Astrocyte of the spinal cord (primary cell): ENCODE results near the gene STRC.
"Not testable (repeated sequence)": the region's sequence is repeated elsewhere in the genome, so short reads cannot be mapped to it uniquely, and the experiment has no call there.

Source experiments
- DNase-seq: peaks from one replicate; pipeline ENCODE4 v3.0.0; 2011; ENCODE audit warnings: low read depth, low spot score
- H3K4me3 ChIP-seq: 2 replicates; pipeline ENCODE4 v1.5.1; 2011; ENCODE audit warnings: low read depth, mild to moderate bottlenecking, low read length, moderate library complexity
- in situ Hi-C: cut with HindIII; loops from 2 replicates; pipeline ENCODE4 v1.10.0; 2017; ENCODE audit warnings: low sequenced_read_pairs
- TF ChIP-seq, protein P1 (sequence below): IDR thresholded peaks from 2 replicates; pipeline ENCODE4 v1.5.1; 2012; ENCODE audit warnings: low read depth, mild to moderate bottlenecking, low read length, inconsistent platforms

The STRC gene

DNA sequence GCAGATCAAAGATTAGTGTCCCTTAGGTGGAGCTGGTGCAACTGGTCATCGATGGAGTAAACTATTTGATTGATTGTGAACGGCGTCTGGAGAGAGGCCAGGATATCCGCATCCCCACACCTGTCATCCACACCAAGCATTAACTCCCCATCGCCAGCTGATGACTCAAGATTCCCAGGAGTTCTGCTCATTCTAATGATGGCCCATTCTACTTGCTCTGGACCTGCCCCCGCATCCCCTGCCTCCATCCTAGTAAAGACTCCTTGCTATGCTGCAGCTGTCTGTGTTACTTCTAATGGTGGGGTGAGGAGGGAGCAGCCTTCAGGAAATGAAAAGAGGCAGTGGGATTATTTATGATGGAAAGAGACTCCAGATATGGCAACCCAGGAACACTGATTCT lies 19.5 kb downstream of the STRC start:
- DNase-seq, in situ Hi-C loops, H3K4me3 ChIP-seq: not testable (repeated sequence)

DNA sequence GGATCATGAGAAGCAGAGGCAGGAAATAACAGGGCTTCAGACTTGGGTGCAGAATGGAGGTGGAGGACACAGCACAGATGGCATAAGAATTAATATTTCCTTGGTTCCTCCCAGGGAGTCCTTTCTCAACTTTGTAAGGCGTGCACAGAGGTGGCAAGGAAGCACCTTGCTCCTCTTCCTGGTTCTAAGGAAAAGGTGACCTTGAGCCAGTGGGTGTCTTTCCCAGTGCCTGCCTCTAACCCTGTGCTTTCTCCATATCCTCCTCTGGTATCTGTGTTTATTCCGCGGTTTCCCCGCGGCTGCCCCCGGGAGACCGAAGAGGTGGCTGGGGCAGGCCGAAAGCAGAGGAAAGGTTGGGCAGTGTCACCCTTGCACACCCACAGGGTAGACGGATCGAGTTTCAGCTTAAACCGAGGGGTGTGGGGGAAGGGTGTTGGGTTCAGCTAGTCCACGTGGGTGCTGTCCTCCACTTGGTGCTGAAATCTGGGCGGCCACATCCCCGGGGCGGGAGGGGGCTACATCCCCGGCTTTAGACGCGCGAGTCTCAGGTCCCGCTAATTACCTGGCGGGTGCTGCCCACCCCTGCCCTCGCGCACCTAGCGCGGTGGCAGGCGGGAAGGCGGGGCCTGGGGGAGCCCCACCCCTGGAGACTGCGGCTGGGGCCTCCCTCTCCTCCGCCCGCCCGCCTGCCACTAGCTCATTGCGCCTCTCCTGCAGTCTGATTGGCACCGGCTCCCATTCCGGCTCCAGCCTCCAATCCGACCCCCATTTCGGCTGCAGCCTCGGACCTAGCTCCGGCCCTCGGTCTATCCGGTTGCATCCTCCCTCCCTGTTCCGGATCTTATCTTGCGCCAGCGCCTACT lies 25.0 kb downstream of the STRC start, which contains the start of gene CKMT1B:
Gene CKMT1B (plus strand): TSS at position 700 of the 863 bp plus-strand sequence. CDS start 192 bp downstream, outside the sequence.
- in situ Hi-C loops, DNase-seq: not testable (repeated sequence)

DNA sequence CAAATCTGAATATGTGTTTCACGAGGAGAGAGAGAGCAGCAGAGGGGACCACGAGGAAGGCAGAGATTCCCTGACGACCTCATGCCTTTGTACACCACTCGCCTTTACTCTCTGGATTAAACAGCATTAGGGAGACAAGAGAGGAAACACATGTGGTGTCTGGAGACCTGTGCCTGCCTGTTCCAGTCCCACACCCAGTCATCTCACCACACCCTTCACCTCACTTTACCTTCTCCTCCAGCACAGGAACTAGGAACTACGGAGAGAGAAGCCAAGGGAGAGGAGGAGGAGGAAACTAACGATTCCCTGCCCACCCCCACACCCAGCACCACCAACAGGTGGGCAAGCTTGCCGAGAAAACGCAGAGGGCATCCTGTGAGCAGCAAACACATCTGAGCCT lies 25.8 kb downstream of the STRC start:
- H3K4me3 ChIP-seq, DNase-seq, in situ Hi-C loops: not testable (repeated sequence)

More for the DNA sequence above, 25.0 kb downstream of the STRC start, which contains the start of gene CKMT1B:
- H3K4me3 ChIP-seq, result not testable (repeated sequence)

DNA sequence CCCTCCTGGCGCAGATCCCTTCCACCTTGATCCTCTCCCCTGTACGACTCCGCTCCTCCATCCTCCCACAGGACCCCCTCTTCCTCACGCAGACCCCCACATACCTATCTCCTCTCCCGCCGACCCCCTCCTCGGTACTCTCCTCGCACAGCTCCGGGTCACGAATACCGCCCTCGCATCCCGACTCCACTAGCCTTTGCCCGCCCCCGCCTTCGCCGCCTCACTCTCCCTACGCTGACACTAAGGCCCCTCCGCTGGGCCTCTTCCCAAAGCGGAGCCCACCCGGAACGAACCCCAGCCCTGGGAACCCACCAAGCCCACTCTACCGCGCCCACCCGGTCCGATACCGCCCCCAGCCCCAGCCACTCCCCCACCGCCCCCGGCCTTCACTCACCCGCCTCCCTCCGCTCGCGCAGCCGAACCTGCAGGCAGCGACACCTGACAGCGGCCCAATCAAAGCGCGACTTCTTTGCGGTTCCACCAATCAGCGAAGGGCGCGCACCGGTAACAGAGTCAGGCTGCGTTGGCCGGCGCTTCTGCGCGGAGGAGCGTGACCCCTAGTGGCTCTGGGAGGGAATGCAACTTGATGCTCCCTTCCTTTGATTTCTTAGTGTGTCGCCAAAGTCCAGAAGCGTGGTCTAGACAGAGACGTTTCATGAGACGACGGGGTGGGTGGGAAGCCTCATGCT lies 28.7 kb downstream of the STRC start, which contains the start of gene PPIP5K1:
Gene PPIP5K1 (minus strand): TSS at position 431 of the 689 bp plus-strand sequence. CDS start 5,704 bp downstream, outside the sequence.
- H3K4me3 ChIP-seq, DNase-seq, in situ Hi-C loops: not testable (repeated sequence)

DNA sequence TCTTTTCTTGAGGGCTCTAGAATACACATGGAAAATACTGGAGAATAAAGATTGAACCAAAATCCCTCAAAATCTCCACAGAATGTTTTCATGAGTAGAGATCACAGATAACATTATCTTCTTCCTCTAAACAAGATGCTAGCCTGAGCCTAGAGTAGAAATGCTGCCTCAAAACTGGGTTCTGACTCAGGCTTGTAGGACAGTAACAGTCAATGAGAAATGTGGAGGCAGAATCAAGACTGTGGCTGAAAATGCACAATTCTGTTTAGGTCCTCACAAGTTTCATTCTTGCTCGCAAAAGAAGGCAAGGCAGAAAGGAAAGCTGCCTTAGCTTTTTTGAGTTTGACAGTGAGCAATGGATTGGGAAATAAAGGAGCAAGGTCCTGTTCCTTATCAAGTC lies 44.0 kb downstream of the STRC start:
- DNase-seq, H3K4me3 ChIP-seq, in situ Hi-C loops: not testable (repeated sequence)

DNA sequence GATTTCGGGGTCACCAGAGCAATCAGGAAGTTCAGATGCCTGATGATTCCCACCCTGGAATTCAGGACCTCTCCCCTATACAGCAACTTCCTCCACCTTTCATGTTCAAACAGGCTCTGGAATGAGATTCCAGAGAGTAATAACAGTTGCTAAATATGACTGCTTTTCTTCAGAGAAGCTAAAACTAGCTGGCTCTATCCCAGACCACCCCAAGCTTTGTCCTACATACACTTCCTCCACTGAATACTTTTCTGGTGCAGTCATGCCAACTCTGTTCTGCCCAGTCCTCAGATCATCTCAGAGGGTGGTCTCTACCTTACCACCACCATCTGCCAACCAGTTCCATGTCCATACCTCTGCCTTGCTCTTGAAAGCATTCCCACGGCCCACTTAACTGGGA lies 52.0 kb downstream of the STRC start:
- H3K4me3 ChIP-seq, in situ Hi-C loops, DNase-seq: not testable (repeated sequence)

DNA sequence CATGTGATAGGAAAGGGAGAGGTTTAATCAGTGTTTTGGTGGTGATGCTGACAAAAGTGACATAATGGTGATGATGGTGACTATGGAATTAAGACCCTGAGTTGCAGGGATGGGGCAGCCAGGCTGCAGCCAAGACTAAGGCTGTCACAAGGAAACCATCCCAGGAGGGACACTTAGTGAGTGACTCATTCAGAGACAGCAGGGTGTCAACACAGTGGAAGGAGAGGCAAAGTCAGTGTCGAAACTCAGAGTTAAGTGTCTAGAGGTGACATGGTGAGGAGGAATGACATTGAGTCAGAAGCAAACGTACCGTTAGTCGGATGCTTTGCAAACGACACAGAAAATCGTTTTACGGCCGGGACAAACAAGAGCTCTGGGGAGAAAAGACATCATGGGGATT lies 54.8 kb downstream of the STRC start:
- DNase-seq, in situ Hi-C loops, H3K4me3 ChIP-seq: not testable (repeated sequence)

DNA sequence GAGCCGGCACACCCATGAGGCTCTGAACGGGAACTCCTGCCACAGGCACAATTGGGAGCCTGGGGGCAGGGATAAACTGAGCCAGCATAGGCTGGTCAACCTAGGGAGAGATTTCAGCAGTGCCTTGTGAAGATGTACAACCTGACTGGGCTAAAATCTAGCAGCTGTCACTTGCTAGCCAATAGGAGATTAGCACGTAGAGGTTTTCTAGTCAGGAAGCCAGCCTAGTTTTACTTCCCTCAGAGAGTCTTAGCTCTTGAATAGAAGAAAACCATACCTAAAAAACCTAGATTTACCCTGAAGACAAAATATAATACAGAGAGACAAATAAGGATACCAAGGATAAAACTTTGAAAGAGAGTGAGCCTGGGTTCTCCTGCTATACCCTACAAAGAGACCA lies 55.8 kb downstream of the STRC start:
- in situ Hi-C loops, DNase-seq: not testable (repeated sequence)

DNA sequence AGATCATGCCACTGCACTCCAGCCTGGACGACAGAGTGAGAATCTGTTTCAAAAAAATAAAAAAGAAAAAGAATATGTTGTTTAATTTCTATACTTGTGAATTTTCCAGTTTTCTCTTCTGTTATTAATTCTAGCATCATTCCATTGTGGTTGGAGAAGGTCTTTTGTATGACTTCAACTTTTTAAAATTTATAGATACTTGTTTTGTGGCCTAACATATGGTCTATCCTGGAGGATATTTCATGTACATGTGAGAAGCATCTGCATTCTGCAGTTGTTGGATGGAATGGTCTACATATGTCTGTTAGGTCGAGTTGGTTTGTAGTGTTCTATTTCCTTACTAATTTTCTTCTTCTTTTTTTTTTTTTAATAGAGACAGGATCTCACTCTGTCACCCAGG lies 65.6 kb downstream of the STRC start:
- in situ Hi-C loops, result no loop called here
- H3K4me3 ChIP-seq, result no peak overlapping the region
- no peak for DNase-seq
- TF ChIP-seq, protein P1, sequence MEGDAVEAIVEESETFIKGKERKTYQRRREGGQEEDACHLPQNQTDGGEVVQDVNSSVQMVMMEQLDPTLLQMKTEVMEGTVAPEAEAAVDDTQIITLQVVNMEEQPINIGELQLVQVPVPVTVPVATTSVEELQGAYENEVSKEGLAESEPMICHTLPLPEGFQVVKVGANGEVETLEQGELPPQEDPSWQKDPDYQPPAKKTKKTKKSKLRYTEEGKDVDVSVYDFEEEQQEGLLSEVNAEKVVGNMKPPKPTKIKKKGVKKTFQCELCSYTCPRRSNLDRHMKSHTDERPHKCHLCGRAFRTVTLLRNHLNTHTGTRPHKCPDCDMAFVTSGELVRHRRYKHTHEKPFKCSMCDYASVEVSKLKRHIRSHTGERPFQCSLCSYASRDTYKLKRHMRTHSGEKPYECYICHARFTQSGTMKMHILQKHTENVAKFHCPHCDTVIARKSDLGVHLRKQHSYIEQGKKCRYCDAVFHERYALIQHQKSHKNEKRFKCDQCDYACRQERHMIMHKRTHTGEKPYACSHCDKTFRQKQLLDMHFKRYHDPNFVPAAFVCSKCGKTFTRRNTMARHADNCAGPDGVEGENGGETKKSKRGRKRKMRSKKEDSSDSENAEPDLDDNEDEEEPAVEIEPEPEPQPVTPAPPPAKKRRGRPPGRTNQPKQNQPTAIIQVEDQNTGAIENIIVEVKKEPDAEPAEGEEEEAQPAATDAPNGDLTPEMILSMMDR, result no peak

More for the DNA sequence above, 55.8 kb downstream of the STRC start:
- not testable (repeated sequence) for H3K4me3 ChIP-seq

DNA sequence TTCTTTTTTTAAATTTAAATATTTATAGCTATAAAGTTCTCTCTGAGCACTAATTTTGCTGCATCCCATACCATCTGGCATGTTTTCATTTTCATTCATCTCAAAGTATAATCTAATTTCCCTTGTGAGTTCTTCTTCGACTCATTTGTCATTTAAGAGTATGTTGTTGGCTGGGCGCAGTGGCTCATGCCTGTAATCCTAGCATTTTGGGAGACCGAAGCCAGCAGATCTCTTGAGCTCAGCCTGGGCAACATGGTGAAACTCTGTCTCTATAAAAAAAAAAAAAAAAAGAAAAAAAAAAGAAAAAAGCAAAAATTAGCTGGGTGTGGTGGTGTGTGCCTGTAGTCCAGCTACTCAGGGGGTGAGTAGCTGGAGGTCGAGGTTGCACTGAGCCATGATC lies 66.3 kb downstream of the STRC start:
- DNase-seq, result no peak
- no peak overlapping the region for H3K4me3 ChIP-seq
- in situ Hi-C loops, result no loop called here
- TF ChIP-seq, protein P1, result no peak
